WTC11 (cell line): ENCODE measurements around the gene BLM. TPM values are rescaled to one million over a fixed set of nuclear protein-coding genes. Genes with fewer than 3 reads are reported as not detected.
"Not testable (repeated sequence)": the region's sequence is repeated elsewhere in the genome, so short reads cannot be mapped to it uniquely, and the experiment has no call there.

Experiments used
- ATAC-seq: fragments of 200-7000 bp; cut with Tn5 transposase; 2 replicates; pipeline ENCODE4 v1.10.0; 2021; ENCODE audit warnings: mild to moderate bottlenecking, moderate library complexity
- CTCF ChIA-PET: fragments of 300-600 bp; sonication (Branson Sonifier 250); formaldehyde crosslinking; loops from one replicate; lab custom pipeline; 2021; ENCODE audit warnings: antibody characterized with exemption; lab: Charles Lee
- POLR2A ChIA-PET: fragments of 350-600 bp; sonication (Branson Sonifier 250); formaldehyde crosslinking; loops from one replicate; lab custom pipeline; 2021; ENCODE audit warnings: antibody characterized with exemption; lab: Charles Lee
- DNase-seq: peaks from one replicate; pipeline ENCODE4 v3.0.0; 2021; ENCODE audit warnings: low spot score
- H3K27ac Mint-ChIP-seq: 2 replicates; pipeline ENCODE4 v1.8.0; 2021; ENCODE audit warnings: mixed read lengths
- H3K27me3 Mint-ChIP-seq: 2 replicates; pipeline ENCODE4 v1.8.0; 2021; ENCODE audit warnings: low read depth, mild to moderate bottlenecking, moderate library complexity, mixed read lengths
- H3K36me3 Mint-ChIP-seq: 2 replicates; pipeline ENCODE4 v1.8.0; 2021; ENCODE audit warnings: mixed read lengths
- H3K4me1 Mint-ChIP-seq: 2 replicates; pipeline ENCODE4 v1.8.0; 2022; ENCODE audit warnings: mixed read lengths
- H3K4me3 Mint-ChIP-seq: 2 replicates; pipeline ENCODE4 v1.8.0; 2021; ENCODE audit warnings: mild to moderate bottlenecking, moderate library complexity, mixed read lengths
- H3K9me3 Mint-ChIP-seq: 2 replicates; pipeline ENCODE4 v1.8.0; 2021; ENCODE audit warnings: mixed read lengths
- NFE2L1 ChIP-seq: sonication (generic); formaldehyde crosslinking; IDR thresholded peaks from 2 replicates; pipeline ENCODE4 v1.8.1; 2023; ENCODE audit warnings: missing genetic modification reagents
- NR2C2 ChIP-seq: sonication (generic); formaldehyde crosslinking; IDR thresholded peaks from 2 replicates; pipeline ENCODE4 v1.8.0; 2022; ENCODE audit warnings: mild to moderate bottlenecking, missing genetic modification reagents
- RORB ChIP-seq: fragments of 250-450 bp; sonication (Bioruptor Pico); IDR thresholded peaks from 2 replicates; pipeline ENCODE4 v1.9.0; 2021; ENCODE audit warnings: mild to moderate bottlenecking
- SMAD4 ChIP-seq: sonication (generic); formaldehyde crosslinking; IDR thresholded peaks from 2 replicates; pipeline ENCODE4 v1.8.0; 2022; ENCODE audit warnings: mild to moderate bottlenecking, missing genetic modification reagents
- SOX15 ChIP-seq: fragments of 250-450 bp; sonication (Bioruptor Pico); IDR thresholded peaks from 2 replicates; pipeline ENCODE4 v1.9.0; 2021; ENCODE audit warnings: mild to moderate bottlenecking
- TEAD1 ChIP-seq: sonication (generic); formaldehyde crosslinking; IDR thresholded peaks from 2 replicates; pipeline ENCODE4 v1.8.0; 2022; ENCODE audit warnings: mild to moderate bottlenecking, missing genetic modification reagents
- ZBTB21 ChIP-seq: sonication (generic); formaldehyde crosslinking; IDR thresholded peaks from 2 replicates; pipeline ENCODE4 v1.8.1; 2023; ENCODE audit warnings: mild to moderate bottlenecking, missing genetic modification reagents, borderline replicate concordance
- ZNF121 ChIP-seq: sonication (generic); formaldehyde crosslinking; IDR thresholded peaks from 2 replicates; pipeline ENCODE4 v1.8.0; 2023; ENCODE audit warnings: missing genetic modification reagents
- ZNF232 ChIP-seq: sonication (generic); formaldehyde crosslinking; IDR thresholded peaks from 2 replicates; pipeline ENCODE4 v1.8.0; 2022; ENCODE audit warnings: mild to moderate bottlenecking, missing genetic modification reagents
- total RNA-seq: library from RNA; stranded (reverse); gene quantifications from 3 replicates; pipeline ENCODE4 v1.2.3, GENCODE V29; 2021
- TF ChIP-seq, protein P1 (sequence below): fragments of 250-450 bp; sonication (Bioruptor Pico); conservative IDR thresholded peaks from 2 replicates; pipeline ENCODE4 v1.9.0; 2021; ENCODE audit warnings: mild to moderate bottlenecking
- TF ChIP-seq, protein P2 (sequence below): sonication (generic); formaldehyde crosslinking; conservative IDR thresholded peaks from 2 replicates; pipeline ENCODE4 v1.8.1; 2023; ENCODE audit warnings: mild to moderate bottlenecking, low read depth, missing genetic modification reagents, moderate library complexity
- TF ChIP-seq, protein P3 (sequence below): sonication (generic); formaldehyde crosslinking; IDR thresholded peaks from 2 replicates; pipeline ENCODE4 v1.8.1; 2022; ENCODE audit warnings: low read depth, missing genetic modification reagents, borderline replicate concordance

BLM gene
- total RNA-seq, 1 experiment from 2014 or later, result 40.5 TPM

DNA sequence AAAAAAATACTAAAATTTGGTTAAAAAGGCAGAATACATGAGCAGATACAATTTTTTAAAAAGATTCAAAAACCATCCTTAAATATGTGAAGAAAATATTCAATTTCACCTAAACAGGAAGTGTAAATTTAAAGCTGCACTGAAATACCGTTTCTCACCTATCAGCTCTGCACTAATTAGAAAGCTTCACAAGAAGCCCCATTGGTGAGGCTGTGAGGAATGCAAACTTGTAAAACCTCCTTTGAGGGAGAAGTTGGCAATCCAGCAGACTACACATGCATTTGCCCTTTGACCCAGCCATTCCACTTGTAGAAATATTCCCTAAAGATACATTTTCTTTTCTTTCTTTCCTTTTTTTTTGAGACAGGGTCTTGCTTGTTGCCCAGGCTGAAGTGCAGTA is 18.8 kb downstream of the BLM start (continued):
- TF ChIP-seq, protein P1, sequence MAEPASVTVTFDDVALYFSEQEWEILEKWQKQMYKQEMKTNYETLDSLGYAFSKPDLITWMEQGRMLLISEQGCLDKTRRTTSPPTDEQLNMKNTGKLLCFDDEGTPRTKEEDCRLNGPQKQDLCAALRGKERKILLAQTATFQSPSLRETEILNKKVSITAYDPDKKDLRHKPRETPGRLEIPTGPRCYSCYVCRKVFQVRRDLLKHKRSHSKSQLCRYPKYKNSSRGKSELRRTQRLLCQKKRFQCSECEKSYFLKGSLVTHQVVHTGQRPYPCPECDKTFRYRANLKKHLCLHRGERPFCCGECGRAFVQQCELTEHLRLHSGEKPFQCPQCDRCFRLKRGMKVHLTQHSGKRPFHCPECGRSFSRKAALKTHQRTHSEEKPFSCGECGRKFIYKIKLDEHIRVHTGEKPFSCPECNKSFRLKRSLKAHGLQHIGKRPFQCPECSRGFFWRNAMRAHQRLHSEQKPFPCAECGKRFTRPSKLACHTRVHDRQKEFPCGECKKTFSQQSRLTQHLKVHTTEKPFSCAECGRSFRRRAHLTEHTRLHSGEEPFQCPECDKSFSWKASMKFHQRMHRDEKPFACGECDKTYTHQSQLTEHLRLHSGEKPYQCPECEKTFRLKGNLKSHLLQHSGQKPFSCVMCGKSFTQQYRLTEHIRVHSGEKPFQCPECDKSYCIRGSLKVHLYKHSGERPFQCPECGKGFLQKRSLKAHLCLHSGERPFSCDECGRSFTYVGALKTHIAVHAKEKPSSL (CRISPR knock-in tag), result no peak
- TF ChIP-seq, protein P2, sequence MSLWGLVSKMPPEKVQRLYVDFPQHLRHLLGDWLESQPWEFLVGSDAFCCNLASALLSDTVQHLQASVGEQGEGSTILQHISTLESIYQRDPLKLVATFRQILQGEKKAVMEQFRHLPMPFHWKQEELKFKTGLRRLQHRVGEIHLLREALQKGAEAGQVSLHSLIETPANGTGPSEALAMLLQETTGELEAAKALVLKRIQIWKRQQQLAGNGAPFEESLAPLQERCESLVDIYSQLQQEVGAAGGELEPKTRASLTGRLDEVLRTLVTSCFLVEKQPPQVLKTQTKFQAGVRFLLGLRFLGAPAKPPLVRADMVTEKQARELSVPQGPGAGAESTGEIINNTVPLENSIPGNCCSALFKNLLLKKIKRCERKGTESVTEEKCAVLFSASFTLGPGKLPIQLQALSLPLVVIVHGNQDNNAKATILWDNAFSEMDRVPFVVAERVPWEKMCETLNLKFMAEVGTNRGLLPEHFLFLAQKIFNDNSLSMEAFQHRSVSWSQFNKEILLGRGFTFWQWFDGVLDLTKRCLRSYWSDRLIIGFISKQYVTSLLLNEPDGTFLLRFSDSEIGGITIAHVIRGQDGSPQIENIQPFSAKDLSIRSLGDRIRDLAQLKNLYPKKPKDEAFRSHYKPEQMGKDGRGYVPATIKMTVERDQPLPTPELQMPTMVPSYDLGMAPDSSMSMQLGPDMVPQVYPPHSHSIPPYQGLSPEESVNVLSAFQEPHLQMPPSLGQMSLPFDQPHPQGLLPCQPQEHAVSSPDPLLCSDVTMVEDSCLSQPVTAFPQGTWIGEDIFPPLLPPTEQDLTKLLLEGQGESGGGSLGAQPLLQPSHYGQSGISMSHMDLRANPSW (CRISPR knock-in tag), result no peak
- TF ChIP-seq, protein P3, sequence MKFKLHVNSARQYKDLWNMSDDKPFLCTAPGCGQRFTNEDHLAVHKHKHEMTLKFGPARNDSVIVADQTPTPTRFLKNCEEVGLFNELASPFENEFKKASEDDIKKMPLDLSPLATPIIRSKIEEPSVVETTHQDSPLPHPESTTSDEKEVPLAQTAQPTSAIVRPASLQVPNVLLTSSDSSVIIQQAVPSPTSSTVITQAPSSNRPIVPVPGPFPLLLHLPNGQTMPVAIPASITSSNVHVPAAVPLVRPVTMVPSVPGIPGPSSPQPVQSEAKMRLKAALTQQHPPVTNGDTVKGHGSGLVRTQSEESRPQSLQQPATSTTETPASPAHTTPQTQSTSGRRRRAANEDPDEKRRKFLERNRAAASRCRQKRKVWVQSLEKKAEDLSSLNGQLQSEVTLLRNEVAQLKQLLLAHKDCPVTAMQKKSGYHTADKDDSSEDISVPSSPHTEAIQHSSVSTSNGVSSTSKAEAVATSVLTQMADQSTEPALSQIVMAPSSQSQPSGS (CRISPR knock-in tag), result no peak
- TF ChIP-seq SOX15, result no peak
- no peak for TF ChIP-seq ZNF232 (CRISPR knock-in tag)
- no peak for TF ChIP-seq RORB (CRISPR knock-in tag)
- TF ChIP-seq TEAD1 (CRISPR knock-in tag), result no peak
- TF ChIP-seq SMAD4, result no peak

DNA sequence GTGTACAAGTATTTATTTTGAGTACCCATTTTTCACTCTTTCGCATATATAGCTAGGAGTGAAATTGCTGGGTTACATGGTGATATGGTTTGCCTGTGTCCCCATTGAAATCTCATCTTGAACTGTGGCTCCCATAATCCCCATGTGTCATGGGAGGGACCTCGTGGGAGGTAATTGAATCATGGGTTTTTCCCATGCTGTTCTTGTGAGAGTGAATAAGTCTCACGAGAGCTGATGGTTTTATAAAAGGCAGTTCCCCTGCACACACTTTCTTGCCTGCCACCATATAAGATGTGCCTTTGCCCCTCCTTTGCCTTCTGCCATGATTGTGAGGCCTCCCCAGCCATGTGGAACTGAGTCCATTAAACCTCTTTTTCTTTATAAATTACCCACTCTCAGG is 23.4 kb downstream of the BLM start:
- H3K36me3 Mint-ChIP-seq, DNase-seq, H3K27ac Mint-ChIP-seq, CTCF ChIA-PET, H3K9me3 Mint-ChIP-seq, POLR2A ChIA-PET, H3K4me1 Mint-ChIP-seq, H3K4me3 Mint-ChIP-seq, H3K27me3 Mint-ChIP-seq, ATAC-seq: not testable (repeated sequence)

DNA sequence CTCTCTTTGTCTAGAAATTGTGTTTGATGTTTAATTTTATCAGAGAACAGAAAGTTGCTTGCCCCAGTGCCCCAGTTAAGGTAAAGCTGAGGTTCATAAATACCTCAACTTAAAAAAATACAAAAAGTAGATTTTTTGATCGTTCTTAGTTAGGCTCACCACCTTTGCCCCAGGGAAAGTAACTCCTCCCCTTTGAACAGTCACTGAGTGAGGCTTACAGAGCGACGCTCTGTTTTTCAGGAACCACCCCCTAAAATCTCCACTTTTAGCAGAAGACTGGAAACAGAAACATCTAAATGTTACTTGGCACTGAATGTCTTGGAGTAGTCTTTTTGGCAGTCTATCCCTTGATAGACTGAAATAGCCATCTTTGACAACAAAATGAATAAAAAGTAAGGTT is 24.9 kb downstream of the BLM start:
- H3K4me1 Mint-ChIP-seq, result 0 out of 2 replicates have a peak, but pooled peaks cover 9% of the 10 kb centered on the region
- ATAC-seq, result no peak
- ChIA-PET CTCF (no interaction called here), POLR2A (no interaction called here)
- no peak overlapping the region for H3K4me3 Mint-ChIP-seq
- no peak overlapping the region for H3K27ac Mint-ChIP-seq
- peaks cover 6% of the 10 kb centered on the region; the same call in 1 of the 2 replicates for H3K9me3 Mint-ChIP-seq
- H3K36me3 Mint-ChIP-seq, result peaks cover 3% of the 10 kb centered on the region; the same call in 1 of the 2 replicates
- no peaks in the 10 kb centered on the region for H3K27me3 Mint-ChIP-seq
- DNase-seq, result no peak
- TF ChIP-seq NR2C2 (CRISPR knock-in tag) (no peak), NFE2L1 (CRISPR knock-in tag) (no peak)

DNA sequence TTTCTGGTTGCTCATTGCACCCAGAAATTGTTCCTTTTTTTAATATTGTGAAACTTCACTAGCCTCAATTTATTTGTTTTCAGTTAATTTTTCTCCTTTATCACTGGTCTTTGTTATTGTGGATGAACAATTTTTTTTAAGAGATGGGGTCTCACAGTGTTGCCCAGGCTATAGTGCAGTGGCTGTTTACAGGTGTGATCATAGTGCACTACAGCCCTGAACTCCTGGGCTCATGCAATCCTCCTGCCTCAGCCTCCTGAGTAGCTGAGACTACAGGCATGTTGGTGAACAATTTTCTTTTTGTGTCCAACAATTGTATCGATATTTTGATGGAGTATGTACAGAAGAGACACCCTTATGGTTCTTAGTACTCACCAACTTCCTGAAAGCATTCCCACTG is 26.3 kb downstream of the BLM start:
- Mint-ChIP-seq H3K27ac (no peak overlapping the region; the same call in 1 of the 2 replicates), H3K36me3 (peaks cover 6% of the 10 kb centered on the region), H3K27me3 (no peaks in the 10 kb centered on the region), H3K9me3 (peaks cover 6% of the 10 kb centered on the region; the same call in 1 of the 2 replicates), H3K4me3 (no peak overlapping the region), H3K4me1 (0 out of 2 replicates have a peak, but pooled peaks cover 9% of the 10 kb centered on the region)
- no peak for ATAC-seq
- TF ChIP-seq ZBTB21 (CRISPR knock-in tag) (no peak), TEAD1 (CRISPR knock-in tag) (no peak), ZNF121 (CRISPR knock-in tag) (peak; percentile 89)
- ChIA-PET CTCF (no interaction called here), POLR2A (interaction anchor here (0.6 kb wide), 1 partner anchor 45 kb away, joined by 3 read pairs; no protein-coding TSS in a partner anchor)
- no peak for DNase-seq
